GM19455 (cell line): ENCODE measurements around the gene SUSD6.

Experiments used
- ATAC-seq: cut with Tn5 transposase; IDR thresholded peaks from one replicate; pipeline ENCODE4 v1.9.1; 2021; ENCODE audit not compliant: unreplicated experiment

SUSD6 gene

DNA sequence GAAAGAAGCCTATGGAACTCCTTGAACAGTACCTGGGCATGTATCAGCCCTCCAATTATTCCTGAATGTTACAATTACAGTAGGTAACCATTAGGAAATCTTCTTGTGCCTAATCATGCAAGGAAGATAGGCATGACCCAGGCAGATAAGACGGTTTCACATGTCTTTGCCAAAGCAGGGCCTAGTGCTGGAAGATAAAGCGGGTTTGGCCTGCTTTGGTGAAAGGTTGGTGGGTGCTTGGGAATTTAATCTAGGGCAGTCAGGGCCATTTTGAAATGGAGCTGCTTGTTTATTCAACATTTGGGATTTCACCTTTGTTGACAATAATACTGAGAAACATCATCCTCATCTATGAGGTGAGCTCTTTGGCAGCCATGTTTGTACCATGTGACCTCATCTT lies 143.1 kb downstream of the SUSD6 start:
- ATAC-seq, result no peak

DNA sequence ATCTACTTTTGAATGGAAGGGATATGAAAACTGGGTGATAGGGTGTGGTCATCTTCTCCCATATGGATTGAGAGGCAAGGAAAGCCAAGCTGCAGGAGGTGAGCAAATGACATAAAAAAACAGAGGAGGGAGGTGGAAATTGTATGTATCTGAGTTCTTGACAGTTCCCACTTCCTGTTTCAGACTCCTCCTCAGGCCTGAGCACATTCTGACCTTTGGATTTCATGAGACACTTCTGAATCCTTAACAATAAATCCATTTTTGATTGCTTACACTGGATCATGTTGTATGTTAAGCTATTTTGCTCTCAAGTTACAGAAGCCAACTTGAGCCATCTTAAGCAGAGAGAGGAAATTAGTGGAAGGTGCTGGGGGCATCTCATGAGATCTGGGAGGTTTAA lies 143.9 kb downstream of the SUSD6 start:
- no peak for ATAC-seq

DNA sequence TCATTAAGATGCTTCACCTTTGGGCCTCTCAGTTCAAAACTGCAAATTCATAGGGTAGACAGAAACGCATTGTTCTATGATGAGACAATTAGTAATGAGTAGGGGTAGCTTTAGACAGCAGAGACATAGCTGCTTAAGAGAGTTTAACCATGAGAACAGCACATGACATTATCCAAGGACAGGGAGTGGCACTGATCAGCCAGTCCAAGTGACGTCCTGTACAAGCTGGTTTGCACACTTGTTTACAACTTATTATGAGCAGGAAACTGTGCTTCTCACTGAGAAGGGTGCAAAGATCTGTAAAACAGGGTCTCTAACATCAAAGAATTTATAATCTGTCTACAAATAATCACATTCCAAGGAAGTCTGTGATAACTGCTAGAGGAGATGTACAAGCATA lies 144.4 kb downstream of the SUSD6 start:
- no peak for ATAC-seq

DNA sequence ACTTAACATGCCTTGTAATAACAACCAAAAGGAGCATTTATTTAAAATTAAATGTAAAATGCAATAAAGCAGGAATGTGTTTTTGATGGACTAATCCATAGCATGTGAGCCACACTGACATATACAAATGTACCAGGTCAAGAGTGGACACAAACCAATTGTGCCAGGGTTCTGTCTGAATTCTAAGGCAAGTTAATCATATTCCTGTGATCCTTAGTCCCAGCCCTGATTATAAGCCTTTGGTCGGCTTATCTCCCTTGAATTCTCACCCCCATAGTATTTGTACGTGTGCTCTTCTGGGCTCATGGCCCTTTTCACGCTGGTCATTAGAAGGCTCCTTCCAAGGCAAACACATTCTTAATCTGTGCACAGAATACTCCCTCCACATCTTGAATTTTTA lies 144.9 kb downstream of the SUSD6 start:
- no peak for ATAC-seq

DNA sequence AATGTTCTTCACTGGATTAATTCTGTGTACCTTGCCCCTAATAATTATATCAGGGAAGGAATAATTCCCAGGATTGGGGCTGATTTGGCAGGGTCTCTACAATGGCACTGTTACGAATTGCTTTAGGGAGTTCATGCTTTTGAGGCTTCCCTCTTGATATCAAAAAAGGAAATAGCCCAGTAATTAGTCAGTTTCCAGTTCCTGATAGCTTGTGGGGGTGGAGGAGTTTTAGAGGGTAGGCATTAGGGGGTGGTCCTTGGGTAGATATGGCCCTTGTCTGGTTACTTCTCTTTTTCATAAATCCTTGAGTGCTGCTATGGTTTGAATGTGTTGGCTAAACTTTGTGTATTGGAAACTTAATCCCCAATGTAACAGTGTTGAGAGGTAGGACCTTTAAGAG lies 149.4 kb downstream of the SUSD6 start:
- no peak for ATAC-seq

DNA sequence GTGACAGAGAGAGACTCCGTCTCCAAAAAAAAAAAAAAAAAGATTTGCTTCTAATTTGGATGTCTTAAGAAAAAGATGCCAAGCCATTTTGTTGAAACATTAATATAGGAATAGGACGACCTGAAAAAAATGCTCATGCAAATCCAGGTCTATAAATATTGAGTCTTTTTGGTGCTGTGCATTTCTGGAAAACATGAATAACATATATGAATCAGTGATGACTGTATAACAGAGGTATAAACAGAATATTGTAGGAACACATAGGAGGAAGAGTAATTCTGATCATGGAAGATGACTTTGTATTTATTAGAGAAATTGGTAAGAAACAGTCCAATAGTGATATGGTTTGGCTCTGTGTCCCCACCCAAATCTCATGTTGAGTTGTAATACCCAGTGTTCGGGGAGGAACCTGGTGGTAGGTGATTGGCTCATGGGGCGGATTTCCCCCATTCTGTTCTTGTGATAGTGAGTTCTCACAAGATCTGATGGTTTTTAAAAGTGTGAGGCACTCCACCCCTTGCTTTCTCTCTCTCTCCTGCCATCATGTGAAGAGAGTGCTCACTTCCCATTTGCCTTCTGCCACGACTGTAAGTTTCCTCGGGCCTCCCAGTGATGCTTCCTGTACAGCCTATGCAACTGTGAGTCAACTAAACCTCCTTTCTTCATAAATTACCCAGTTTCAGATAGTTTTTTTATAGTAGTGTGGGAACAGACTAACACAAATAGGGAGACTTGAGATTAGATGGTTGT lies 152.5 kb downstream of the SUSD6 start:
- no peak for ATAC-seq
